ENCODE data around the gene CCDC50. TPM values are rescaled to one million over a fixed set of nuclear protein-coding genes. Genes with fewer than 3 reads are reported as not detected.

The CCDC50 gene
- total RNA-seq, 1 experiment from 2014 or later = not detected

DNA sequence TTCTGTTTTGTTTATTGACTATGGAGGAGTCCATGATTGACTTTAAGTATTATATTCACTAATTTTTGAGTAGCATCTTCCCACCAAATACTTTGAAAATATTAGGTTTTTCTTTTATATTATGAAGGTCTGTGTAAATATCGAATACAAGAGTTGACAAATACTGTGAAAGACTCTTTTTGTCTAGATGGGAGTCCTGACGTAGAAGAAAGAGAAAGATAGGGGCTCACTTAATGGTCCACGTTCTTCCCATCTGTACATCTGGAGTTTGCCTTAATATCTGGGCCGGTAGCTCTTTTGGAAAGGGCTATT lies 8.9 kb downstream of the CCDC50 start:
- Histone ChIP-seq H3K79me2 (ENCODE audit: low read length) (no peaks in the 10 kb centered on the region), H3K9ac (ENCODE audit: low read length) (no peak overlapping the region), H2AFZ (ENCODE audit: low read length) (no peak overlapping the region), H3K9me2 (replicated peaks; ENCODE audit: insufficient read depth, low read length) (no peaks in the 10 kb centered on the region), H3K4me2 (ENCODE audit: low read depth, low read length, poor library complexity, severe bottlenecking) (no peak overlapping the region), H3K36me3 (ENCODE audit: insufficient read depth, low read length) (no peaks in the 10 kb centered on the region), H4K20me1 (ENCODE audit: insufficient read depth, low read depth, low read length) (no peaks in the 10 kb centered on the region), H3K9me3 (ENCODE audit: low read length) (peaks cover 14% of the 10 kb centered on the region; the same call in 1 of the 2 replicates), H3K4me1 (ENCODE audit: low read length) (no peaks in the 10 kb centered on the region), H3K27me3 (ENCODE audit: low read length) (no peaks in the 10 kb centered on the region), H3K4me3 (ENCODE audit: low read length) (no peak overlapping the region), H3K27ac (ENCODE audit: low read length) (no peak overlapping the region)
- DNase-seq = no peak

DNA sequence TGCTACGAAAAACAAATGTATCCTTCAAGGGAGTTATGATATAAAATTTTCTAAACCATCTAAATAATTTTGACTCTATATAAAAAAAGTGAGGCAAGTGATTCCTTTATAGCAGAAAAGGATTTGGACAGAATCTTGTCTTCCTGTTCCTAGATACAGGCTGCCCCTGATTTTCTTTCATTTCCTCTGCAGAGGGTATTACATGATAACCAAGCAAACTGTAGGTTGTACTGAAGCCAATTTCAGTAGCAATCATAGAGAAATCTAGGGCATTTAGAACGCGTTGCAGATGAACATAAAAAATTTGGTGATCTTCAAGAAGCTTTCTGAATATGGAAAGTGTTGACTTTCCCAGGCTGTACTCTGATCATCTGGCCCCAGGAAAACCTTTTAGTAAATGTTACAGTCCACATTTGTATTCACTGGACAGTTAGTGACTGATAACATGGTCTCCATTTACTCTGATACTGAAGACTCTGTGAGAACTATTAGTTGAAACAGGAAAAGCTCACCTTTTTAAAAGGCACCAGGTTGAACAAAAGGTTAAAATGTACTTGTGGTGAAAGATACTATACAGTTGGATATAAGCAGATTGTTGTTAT lies 10.2 kb downstream of the CCDC50 start:
- H3K27me3 ChIP-seq (ENCODE audit: low read length) = no peaks in the 10 kb centered on the region
- DNase-seq = no peak
- no peak overlapping the region for H3K4me2 ChIP-seq (ENCODE audit: low read depth, low read length, poor library complexity, severe bottlenecking)
- H3K4me3 ChIP-seq (ENCODE audit: low read length) = no peak overlapping the region
- no peaks in the 10 kb centered on the region for H3K4me1 ChIP-seq (ENCODE audit: low read length)
- H4K20me1 ChIP-seq (ENCODE audit: insufficient read depth, low read depth, low read length) = no peaks in the 10 kb centered on the region
- H3K36me3 ChIP-seq (ENCODE audit: insufficient read depth, low read length) = no peaks in the 10 kb centered on the region
- no peaks in the 10 kb centered on the region for H3K9me2 ChIP-seq (replicated peaks; ENCODE audit: insufficient read depth, low read length)
- no peak overlapping the region for H3K27ac ChIP-seq (ENCODE audit: low read length)
- H3K9me3 ChIP-seq (ENCODE audit: low read length) = peaks cover 14% of the 10 kb centered on the region; the same call in 1 of the 2 replicates
- H3K79me2 ChIP-seq (ENCODE audit: low read length) = no peaks in the 10 kb centered on the region
- no peak overlapping the region for H3K9ac ChIP-seq (ENCODE audit: low read length)
- H2AFZ ChIP-seq (ENCODE audit: low read length) = no peak overlapping the region

DNA sequence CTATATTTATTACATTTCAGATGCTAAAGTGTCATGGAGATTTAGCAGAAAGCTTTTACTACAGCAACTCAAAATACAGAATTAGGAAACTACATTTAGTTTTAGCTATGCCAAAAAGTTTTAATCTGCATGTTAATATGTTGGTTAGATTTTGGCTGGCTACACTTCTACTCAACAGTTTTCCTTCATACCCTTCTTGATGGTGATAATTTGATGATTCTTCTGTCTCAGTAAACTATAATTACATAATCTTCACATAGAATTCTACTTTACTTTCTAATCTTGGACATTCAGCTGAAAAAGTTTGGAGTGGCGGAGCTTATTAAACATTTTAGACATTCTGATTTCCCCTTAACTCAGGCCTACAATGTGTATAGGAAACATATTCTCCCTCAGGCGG lies 11.2 kb downstream of the CCDC50 start:
- no peak overlapping the region for H3K9ac ChIP-seq (ENCODE audit: low read length)
- no peaks in the 10 kb centered on the region for H3K27me3 ChIP-seq (ENCODE audit: low read length)
- no peak for DNase-seq
- no peak overlapping the region for H3K4me2 ChIP-seq (ENCODE audit: low read depth, low read length, poor library complexity, severe bottlenecking)
- no peaks in the 10 kb centered on the region for H4K20me1 ChIP-seq (ENCODE audit: insufficient read depth, low read depth, low read length)
- no peak overlapping the region for H2AFZ ChIP-seq (ENCODE audit: low read length)
- no peaks in the 10 kb centered on the region for H3K36me3 ChIP-seq (ENCODE audit: insufficient read depth, low read length)
- no peaks in the 10 kb centered on the region for H3K4me1 ChIP-seq (ENCODE audit: low read length)
- no peaks in the 10 kb centered on the region for H3K79me2 ChIP-seq (ENCODE audit: low read length)
- H3K9me3 ChIP-seq (ENCODE audit: low read length) = peaks cover 11% of the 10 kb centered on the region; the same call in 1 of the 2 replicates
- no peak overlapping the region for H3K27ac ChIP-seq (ENCODE audit: low read length)
- H3K9me2 ChIP-seq (replicated peaks; ENCODE audit: insufficient read depth, low read length) = no peaks in the 10 kb centered on the region
- H3K4me3 ChIP-seq (ENCODE audit: low read length) = no peak overlapping the region

DNA sequence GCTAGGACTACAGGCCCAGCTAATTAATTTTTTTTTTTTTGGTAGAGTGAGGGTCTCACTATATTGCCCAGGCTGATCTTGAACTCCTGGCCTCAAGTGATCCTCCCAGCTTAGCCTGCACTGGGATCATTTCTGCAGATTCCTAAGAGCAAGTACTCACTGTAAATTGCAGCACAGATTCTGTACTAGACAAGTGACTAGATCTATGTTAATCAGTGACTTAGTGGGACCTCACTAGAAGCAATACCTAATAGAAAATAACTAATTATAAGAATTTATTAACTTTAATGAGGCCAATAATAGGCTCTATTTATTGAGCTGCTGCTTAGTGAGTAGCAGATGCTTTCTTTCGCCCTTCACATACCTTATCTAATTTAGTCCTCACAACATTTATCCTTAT lies 11.8 kb downstream of the CCDC50 start:
- no peaks in the 10 kb centered on the region for H3K27me3 ChIP-seq (ENCODE audit: low read length)
- peaks cover 10% of the 10 kb centered on the region; the same call in 1 of the 2 replicates for H3K9me3 ChIP-seq (ENCODE audit: low read length)
- no peak overlapping the region for H3K9ac ChIP-seq (ENCODE audit: low read length)
- DNase-seq = no peak
- H4K20me1 ChIP-seq (ENCODE audit: insufficient read depth, low read depth, low read length) = no peaks in the 10 kb centered on the region
- H3K4me3 ChIP-seq (ENCODE audit: low read length) = no peak overlapping the region
- H2AFZ ChIP-seq (ENCODE audit: low read length) = no peak overlapping the region
- H3K79me2 ChIP-seq (ENCODE audit: low read length) = no peaks in the 10 kb centered on the region
- H3K36me3 ChIP-seq (ENCODE audit: insufficient read depth, low read length) = no peaks in the 10 kb centered on the region
- H3K9me2 ChIP-seq (replicated peaks; ENCODE audit: insufficient read depth, low read length) = no peaks in the 10 kb centered on the region
- H3K4me2 ChIP-seq (ENCODE audit: low read depth, low read length, poor library complexity, severe bottlenecking) = no peak overlapping the region
- no peaks in the 10 kb centered on the region for H3K4me1 ChIP-seq (ENCODE audit: low read length)
- H3K27ac ChIP-seq (ENCODE audit: low read length) = no peak overlapping the region

DNA sequence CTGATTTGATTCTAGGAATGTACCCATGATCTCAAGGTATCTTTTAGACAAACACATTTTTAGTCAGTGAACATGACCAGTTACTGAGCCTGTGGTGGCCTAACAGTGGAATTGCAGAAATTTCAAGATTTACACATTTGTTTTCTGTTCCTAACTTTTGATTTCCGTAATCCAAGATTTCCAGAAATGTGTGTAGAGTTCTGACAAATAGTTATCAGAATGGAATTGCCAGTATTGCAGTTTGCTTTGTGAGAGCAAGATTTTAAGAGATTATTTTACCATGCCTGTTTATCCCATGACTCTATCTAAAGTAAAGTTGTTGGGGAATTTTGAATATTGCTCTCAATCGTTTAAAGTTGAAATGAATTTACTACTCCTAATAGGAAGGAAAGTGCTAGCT lies 12.8 kb downstream of the CCDC50 start:
- H3K4me1 ChIP-seq (ENCODE audit: low read length) = no peaks in the 10 kb centered on the region
- H4K20me1 ChIP-seq (ENCODE audit: insufficient read depth, low read depth, low read length) = no peaks in the 10 kb centered on the region
- H3K4me3 ChIP-seq (ENCODE audit: low read length) = no peak overlapping the region
- no peak overlapping the region for H2AFZ ChIP-seq (ENCODE audit: low read length)
- no peak overlapping the region for H3K9ac ChIP-seq (ENCODE audit: low read length)
- no peak overlapping the region for H3K4me2 ChIP-seq (ENCODE audit: low read depth, low read length, poor library complexity, severe bottlenecking)
- DNase-seq = no peak
- H3K9me2 ChIP-seq (replicated peaks; ENCODE audit: insufficient read depth, low read length) = no peaks in the 10 kb centered on the region
- no peaks in the 10 kb centered on the region for H3K79me2 ChIP-seq (ENCODE audit: low read length)
- no peaks in the 10 kb centered on the region for H3K27me3 ChIP-seq (ENCODE audit: low read length)
- peaks cover 5% of the 10 kb centered on the region; the same call in 1 of the 2 replicates for H3K9me3 ChIP-seq (ENCODE audit: low read length)
- no peaks in the 10 kb centered on the region for H3K36me3 ChIP-seq (ENCODE audit: insufficient read depth, low read length)
- H3K27ac ChIP-seq (ENCODE audit: low read length) = no peak overlapping the region

DNA sequence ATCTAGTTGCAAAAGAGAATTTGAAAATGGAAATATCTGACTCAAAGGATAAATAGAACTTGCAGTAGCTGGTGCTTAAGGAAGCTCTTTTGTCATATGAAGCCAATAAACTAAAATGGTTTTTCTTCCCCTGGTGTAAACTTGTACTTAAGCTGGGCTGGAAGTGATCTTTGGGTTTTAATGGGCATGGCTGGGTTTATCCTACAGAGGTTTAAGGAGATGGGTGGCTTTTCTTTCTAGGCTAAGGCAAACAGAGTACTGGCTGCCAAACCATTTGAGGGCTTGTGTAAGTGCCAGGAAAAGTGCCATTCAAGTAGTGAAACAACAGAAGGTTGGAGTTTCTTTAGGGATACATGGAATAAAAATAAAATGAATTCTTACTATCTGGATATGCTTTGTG lies 13.2 kb downstream of the CCDC50 start:
- Histone ChIP-seq H3K9me2 (replicated peaks; ENCODE audit: insufficient read depth, low read length) (no peaks in the 10 kb centered on the region), H3K4me2 (ENCODE audit: low read depth, low read length, poor library complexity, severe bottlenecking) (no peak overlapping the region), H2AFZ (ENCODE audit: low read length) (no peak overlapping the region), H3K4me3 (ENCODE audit: low read length) (no peak overlapping the region), H3K27me3 (ENCODE audit: low read length) (no peaks in the 10 kb centered on the region), H3K9me3 (ENCODE audit: low read length) (peaks cover 5% of the 10 kb centered on the region; the same call in 1 of the 2 replicates), H3K27ac (ENCODE audit: low read length) (no peak overlapping the region), H3K36me3 (ENCODE audit: insufficient read depth, low read length) (no peaks in the 10 kb centered on the region), H3K9ac (ENCODE audit: low read length) (no peak overlapping the region), H4K20me1 (ENCODE audit: insufficient read depth, low read depth, low read length) (no peaks in the 10 kb centered on the region), H3K79me2 (ENCODE audit: low read length) (no peaks in the 10 kb centered on the region), H3K4me1 (ENCODE audit: low read length) (no peaks in the 10 kb centered on the region)
- no peak for DNase-seq

DNA sequence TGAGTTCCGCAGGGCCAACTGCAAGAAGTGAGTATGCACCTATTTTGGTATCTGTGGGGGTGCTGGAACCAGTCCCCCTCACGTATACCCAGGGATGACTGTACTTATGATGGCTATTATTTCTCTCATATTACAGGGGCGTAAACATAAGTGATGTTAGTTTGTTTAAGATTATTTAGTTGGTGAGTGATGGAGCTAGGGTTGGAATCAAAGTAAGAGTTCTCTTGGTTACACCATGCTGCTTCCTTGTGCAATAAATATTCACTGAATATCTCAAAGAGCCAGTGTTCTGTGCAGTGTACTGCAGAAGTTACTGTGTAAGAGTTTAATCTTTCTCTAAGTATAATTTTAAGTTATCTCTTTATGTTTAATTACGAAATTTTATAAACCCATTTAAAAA lies 13.9 kb downstream of the CCDC50 start:
- no peaks in the 10 kb centered on the region for H3K27me3 ChIP-seq (ENCODE audit: low read length)
- peaks cover 3% of the 10 kb centered on the region; the same call in 1 of the 2 replicates for H3K9me3 ChIP-seq (ENCODE audit: low read length)
- H2AFZ ChIP-seq (ENCODE audit: low read length) = no peak overlapping the region
- no peaks in the 10 kb centered on the region for H3K4me1 ChIP-seq (ENCODE audit: low read length)
- DNase-seq = no peak
- H3K27ac ChIP-seq (ENCODE audit: low read length) = no peak overlapping the region
- H3K4me3 ChIP-seq (ENCODE audit: low read length) = no peak overlapping the region
- no peaks in the 10 kb centered on the region for H4K20me1 ChIP-seq (ENCODE audit: insufficient read depth, low read depth, low read length)
- H3K36me3 ChIP-seq (ENCODE audit: insufficient read depth, low read length) = no peaks in the 10 kb centered on the region
- no peak overlapping the region for H3K4me2 ChIP-seq (ENCODE audit: low read depth, low read length, poor library complexity, severe bottlenecking)
- H3K9ac ChIP-seq (ENCODE audit: low read length) = no peak overlapping the region
- H3K79me2 ChIP-seq (ENCODE audit: low read length) = no peaks in the 10 kb centered on the region
- H3K9me2 ChIP-seq (replicated peaks; ENCODE audit: insufficient read depth, low read length) = no peaks in the 10 kb centered on the region

DNA sequence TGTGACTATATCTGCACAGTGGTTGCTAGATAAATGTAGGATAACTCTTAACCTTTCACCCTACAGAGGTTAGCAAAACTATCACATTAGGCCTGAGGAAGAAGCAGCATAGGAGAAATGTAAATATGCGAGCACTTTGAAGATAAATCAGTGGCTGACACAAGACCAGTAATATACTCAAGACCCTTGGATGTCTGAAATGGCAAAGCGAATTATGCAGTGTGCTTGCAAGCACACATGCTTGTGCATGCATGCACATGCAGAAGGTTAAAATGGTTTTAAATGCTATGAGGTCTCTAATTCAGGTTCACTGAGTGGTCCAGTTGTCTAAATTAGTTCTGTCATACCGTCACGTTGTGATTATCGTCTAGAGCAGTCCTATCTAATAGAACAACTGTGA lies 14.7 kb downstream of the CCDC50 start:
- H4K20me1 ChIP-seq (ENCODE audit: insufficient read depth, low read depth, low read length) = no peaks in the 10 kb centered on the region
- H3K4me1 ChIP-seq (ENCODE audit: low read length) = no peaks in the 10 kb centered on the region
- no peaks in the 10 kb centered on the region for H3K36me3 ChIP-seq (ENCODE audit: insufficient read depth, low read length)
- H3K9ac ChIP-seq (ENCODE audit: low read length) = no peak overlapping the region
- H3K4me2 ChIP-seq (ENCODE audit: low read depth, low read length, poor library complexity, severe bottlenecking) = no peak overlapping the region
- no peak overlapping the region for H2AFZ ChIP-seq (ENCODE audit: low read length)
- no peaks in the 10 kb centered on the region for H3K27me3 ChIP-seq (ENCODE audit: low read length)
- H3K4me3 ChIP-seq (ENCODE audit: low read length) = no peak overlapping the region
- DNase-seq = no peak
- H3K27ac ChIP-seq (ENCODE audit: low read length) = no peak overlapping the region
- H3K9me3 ChIP-seq (ENCODE audit: low read length) = no peaks in the 10 kb centered on the region; the same call in 1 of the 2 replicates
- no peaks in the 10 kb centered on the region for H3K79me2 ChIP-seq (ENCODE audit: low read length)
- H3K9me2 ChIP-seq (replicated peaks; ENCODE audit: insufficient read depth, low read length) = no peaks in the 10 kb centered on the region
